Cardiac fibroblast (primary cell): ENCODE data around the gene CACNA1H.

Experiments
- DNase-seq, 2 donors: peaks; one replicate each; pipeline versions ENCODE4 v3.0.0 to v3.0.0-alpha.2; 2010; ENCODE audit warnings: low read depth in 2 of 2
- H3K4me3 ChIP-seq, 2 donors: replicated peaks in 1 of 2; 1 replicate in 1 of 2; 2 replicates in 1 of 2; pipeline ENCODE4 v1.5.1; 2011; ENCODE audit warnings: low read depth in 2 of 2, low read length in 2 of 2, mild to moderate bottlenecking in 2 of 2, moderate library complexity in 1 of 2
- TF ChIP-seq, protein P1 (sequence below): IDR thresholded peaks from one replicate; pipeline ENCODE4 v1.5.1; 2011; ENCODE audit warnings: low read depth, mild to moderate bottlenecking, low read length, inconsistent platforms

Gene CACNA1H

GRCh38 chr16:1131378-1131994 lies 21.4 kb upstream of the CACNA1H start:
- H3K4me3 ChIP-seq: no peak overlapping the region
- TF ChIP-seq, protein P1, sequence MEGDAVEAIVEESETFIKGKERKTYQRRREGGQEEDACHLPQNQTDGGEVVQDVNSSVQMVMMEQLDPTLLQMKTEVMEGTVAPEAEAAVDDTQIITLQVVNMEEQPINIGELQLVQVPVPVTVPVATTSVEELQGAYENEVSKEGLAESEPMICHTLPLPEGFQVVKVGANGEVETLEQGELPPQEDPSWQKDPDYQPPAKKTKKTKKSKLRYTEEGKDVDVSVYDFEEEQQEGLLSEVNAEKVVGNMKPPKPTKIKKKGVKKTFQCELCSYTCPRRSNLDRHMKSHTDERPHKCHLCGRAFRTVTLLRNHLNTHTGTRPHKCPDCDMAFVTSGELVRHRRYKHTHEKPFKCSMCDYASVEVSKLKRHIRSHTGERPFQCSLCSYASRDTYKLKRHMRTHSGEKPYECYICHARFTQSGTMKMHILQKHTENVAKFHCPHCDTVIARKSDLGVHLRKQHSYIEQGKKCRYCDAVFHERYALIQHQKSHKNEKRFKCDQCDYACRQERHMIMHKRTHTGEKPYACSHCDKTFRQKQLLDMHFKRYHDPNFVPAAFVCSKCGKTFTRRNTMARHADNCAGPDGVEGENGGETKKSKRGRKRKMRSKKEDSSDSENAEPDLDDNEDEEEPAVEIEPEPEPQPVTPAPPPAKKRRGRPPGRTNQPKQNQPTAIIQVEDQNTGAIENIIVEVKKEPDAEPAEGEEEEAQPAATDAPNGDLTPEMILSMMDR: no peak
- no peak for DNase-seq

GRCh38 chr16:1132431-1132830 lies 20.5 kb upstream of the CACNA1H start:
- TF ChIP-seq, protein P1: no peak
- H3K4me3 ChIP-seq: no peak overlapping the region
- no peak for DNase-seq

GRCh38 chr16:1133271-1133670 lies 19.6 kb upstream of the CACNA1H start:
- TF ChIP-seq, protein P1: no peak
- H3K4me3 ChIP-seq: no peak overlapping the region
- DNase-seq: no peak

DNA sequence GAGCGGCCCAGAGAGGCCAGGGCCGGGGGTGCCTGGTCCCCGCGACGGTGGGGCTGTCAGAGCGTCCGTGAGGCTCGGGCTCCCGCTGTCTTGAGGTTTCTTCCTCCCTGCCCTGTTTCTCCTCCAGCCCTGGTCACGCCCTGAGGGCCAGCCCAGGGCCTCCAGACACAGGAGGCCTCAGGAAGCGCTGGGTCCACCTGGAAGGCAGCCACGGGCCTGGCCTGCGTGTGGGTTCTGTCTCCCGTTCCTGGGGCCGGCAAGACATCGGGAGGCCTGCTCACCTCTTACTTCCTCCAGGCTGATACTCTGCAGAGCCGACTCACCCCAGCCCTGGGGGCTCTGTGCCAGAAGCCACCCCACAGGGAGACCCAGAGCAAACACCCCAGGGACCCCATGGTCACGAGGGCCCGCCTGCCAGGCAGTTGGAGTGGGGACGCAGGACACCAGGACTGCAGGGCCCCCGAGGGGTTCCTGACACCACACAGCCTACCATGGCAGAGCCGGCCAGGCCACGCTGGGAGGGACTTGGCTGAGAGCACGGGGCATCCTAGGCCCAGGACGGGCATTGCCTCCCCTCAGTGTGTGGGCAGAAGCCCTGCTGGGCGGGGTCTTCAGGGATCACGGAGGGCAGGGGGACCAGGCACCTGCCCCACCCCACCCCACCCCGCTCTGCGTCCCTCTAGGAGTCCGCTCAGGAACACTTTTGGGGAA lies 18.9 kb upstream of the CACNA1H start:
- H3K4me3 ChIP-seq: no peak overlapping the region
- TF ChIP-seq, protein P1: no peak
- DNase-seq: no peak

DNA sequence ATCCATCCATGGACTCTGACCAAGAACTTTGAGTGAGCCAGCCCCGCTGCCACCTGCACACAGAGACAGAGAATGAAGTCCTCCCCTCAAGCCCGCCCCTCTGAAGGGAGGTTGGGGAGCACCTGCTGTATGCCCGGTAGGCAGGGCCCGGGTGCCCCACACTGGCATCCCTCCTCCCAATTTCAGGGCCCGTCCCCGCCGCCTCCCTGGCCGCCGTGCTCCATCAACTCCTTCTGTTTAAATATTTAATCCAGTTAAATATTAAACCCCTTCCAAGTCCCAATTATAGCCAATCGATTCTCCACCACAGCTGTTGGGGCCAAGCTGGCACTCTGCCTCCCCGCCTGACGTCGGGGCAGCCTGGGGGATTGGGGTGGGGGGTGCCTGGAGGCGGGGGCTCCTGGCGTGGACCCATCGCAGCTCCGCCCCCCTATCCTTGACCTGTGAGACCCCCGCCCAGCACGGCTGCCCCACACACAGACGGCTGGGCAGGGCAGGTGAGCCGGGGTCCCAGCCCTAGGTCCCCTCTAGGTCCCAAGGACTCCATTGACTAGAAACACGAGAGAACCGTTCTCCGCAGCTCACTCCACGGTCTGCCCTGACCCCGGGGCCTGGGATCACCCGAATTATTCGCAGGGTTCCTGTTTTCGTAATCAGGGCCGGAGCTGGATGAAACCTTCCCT lies 18.0 kb upstream of the CACNA1H start:
- no peak for DNase-seq
- TF ChIP-seq, protein P1: no peak
- H3K4me3 ChIP-seq: no peak overlapping the region

DNA sequence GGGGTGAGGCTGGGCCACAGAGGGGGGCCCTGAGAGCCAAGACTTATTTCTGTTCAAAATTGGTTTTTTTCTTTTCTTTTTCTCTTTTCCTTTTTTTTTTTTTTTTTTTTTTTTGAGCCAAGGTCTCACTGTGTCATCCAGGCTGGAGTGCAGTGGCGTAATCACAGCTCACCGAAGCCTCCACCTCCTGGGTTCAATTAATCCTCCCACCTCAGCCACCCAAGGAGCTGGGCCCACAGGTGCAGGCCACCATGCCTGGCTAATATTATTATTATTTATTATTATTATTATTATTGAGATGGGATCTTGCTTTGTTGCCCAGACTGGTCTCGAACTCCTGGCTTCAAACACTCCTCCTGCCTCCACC lies 17.5 kb upstream of the CACNA1H start:
- no peak for DNase-seq
- no peak overlapping the region for H3K4me3 ChIP-seq
- TF ChIP-seq, protein P1: no peak
